SIG-M5 (cell line): ENCODE measurements around the gene ARRDC1.
"Not testable (repeated sequence)": the region's sequence is repeated elsewhere in the genome, so short reads cannot be mapped to it uniquely, and the experiment has no call there.

Experiments used
- DNase-seq: peaks from one replicate; lab custom pipeline; 2025; lab: John Stamatoyannopoulos, UW

Gene ARRDC1

GRCh38 chr9:137605121-137606004 lies at the start of gene ARRDC1:
Gene ARRDC1, plus strand, starts transcription at chr9:137605686. Its CDS starts 32 bp downstream, at chr9:137605718.
- DNase-seq = peak; percentile 33

GRCh38 chr9:137556069-137556838 lies 49.2 kb upstream of the ARRDC1 start:
- no peak for DNase-seq

DNA sequence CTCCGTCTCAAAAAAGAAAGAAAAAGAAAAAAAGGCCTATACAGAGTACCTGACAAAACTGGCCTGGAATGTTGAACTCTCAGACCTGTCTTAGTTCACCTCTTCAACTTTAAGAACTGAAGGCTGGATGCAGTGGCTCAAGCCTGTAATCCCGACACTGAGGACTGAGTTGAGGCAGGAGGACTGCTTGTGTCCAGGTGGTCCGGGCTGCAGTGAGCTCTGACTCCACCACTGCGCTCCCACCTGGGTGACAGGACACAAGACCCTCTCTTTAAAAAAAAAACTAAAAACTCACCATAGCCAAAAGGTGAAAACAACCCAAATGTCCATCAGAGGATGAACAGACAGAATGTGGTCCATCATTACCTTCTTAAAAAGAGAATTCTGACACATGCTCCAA lies 47.4 kb upstream of the ARRDC1 start:
- DNase-seq = no peak

- no peak for DNase-seq
Observed at GRCh38 chr9:137564134-137564533, 41.4 kb upstream of the ARRDC1 start.

DNA sequence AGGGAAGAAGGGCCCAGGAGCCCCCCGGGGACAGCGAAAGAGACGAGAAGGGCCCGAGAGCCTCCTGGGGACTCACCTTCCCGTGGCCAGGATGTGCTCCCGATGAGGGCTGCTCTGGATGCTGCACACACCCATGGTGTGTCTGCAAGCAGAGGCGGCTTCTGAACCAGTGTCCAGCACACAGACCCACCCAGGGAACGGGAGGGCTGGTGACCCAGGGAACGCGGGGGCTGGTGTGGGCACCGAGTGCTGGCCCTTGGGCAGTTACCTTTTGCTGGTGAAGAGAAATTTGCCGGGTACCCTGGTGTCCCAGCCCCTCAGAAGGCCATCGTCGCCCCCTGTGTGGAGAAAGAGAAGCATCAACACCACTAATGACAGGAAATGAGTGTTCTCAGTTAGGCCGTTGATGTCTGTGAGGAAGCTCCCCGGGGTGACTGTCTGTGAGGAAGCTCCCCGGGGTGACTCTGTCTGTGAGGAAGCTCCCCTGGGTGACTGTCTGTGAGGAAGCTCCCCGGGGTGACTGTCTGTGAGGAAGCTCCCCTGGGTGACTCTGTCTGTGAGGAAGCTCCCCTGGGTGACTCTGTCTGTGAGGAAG lies 40.6 kb upstream of the ARRDC1 start:
- DNase-seq = no peak

GRCh38 chr9:137568445-137568844 lies 37.0 kb upstream of the ARRDC1 start:
- not testable (repeated sequence) for DNase-seq

GRCh38 chr9:137569609-137570203 lies 35.8 kb upstream of the ARRDC1 start:
- no peak for DNase-seq

DNA sequence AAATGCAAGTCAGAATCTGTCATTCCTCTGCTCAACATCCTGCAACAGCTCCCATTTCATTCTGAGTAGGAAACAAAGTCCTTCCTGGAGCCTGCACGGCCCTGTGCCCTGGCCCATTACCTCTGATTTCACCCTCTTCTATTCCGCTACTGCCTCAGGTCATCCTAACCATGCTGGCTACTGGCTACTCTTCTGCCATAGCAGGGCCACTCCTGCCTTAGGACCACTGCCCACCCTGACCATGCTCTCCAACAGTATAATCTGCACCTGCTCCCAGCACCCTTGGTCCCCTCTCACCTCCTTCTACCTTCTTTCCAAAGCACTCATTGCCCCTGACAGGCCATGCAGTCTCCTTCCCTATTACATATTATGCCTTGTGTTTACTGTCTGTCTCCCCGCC lies 34.9 kb upstream of the ARRDC1 start:
- DNase-seq = no peak

- DNase-seq = no peak
Observed at GRCh38 chr9:137574192-137574591, 31.3 kb upstream of the ARRDC1 start.

DNA sequence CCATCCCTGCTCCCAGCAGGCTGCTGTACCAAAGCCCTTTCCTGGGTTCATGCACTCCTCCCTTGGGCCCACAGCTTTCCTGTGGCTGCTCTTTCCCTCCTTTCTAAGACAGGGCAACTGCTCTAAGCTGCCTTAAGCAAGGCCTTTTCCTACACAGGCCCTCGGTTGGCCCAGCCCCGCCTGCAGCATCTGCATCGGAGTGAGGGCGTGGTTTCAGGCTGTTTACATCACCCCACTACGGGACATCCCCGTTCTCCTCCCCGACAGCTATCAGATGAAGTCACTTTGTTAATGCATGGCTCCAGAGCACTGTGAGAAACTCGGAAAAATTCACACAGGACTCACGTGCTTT lies 30.1 kb upstream of the ARRDC1 start:
- DNase-seq = no peak

DNA sequence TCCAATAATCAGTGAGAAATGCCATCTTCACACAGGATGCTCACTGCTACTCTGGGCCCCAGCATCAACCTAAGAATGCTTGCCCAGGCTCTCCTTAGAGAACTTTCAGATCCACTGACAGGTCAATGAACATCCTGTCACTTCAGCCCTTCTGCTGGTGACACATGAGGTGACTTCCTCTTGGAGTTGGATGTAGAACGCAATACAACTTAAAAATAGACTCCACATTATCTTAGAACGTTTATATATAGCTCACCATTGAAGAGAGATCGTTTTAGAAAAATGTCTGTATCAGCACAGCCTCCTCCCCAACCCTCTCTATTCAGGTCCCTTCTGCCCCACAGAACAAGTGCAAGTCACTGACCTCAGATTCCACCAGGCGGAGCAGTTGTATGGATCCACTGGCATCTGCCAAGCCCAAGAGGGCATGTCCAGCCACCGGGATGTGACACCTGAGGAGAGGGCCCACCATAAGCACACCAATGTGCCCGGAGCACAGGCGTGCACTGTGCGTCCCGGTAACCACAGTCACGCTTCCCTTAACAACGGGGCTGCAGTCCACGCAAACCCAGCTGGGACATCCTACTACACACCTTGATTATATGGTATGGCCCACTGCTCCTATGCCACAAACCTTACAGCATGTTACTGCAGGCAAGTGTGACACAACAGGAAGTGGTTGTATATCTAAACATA lies 29.6 kb upstream of the ARRDC1 start:
- DNase-seq = no peak

- no peak for DNase-seq
Observed at GRCh38 chr9:137578518-137579258, 26.8 kb upstream of the ARRDC1 start, which contains the start of gene DPH7. Gene DPH7, minus strand, starts transcription at chr9:137578925. Its CDS starts 148 bp downstream, at chr9:137578777.

GRCh38 chr9:137579259-137579604 lies 26.3 kb upstream of the ARRDC1 start:
- DNase-seq = no peak

GRCh38 chr9:137580209-137580953 lies 25.1 kb upstream of the ARRDC1 start:
- DNase-seq = no peak

GRCh38 chr9:137580954-137581322 lies 24.5 kb upstream of the ARRDC1 start:
- no peak for DNase-seq

- no peak for DNase-seq
Observed at GRCh38 chr9:137581361-137582285, 23.9 kb upstream of the ARRDC1 start.

- no peak for DNase-seq
Observed at GRCh38 chr9:137582286-137582860, 23.1 kb upstream of the ARRDC1 start.

DNA sequence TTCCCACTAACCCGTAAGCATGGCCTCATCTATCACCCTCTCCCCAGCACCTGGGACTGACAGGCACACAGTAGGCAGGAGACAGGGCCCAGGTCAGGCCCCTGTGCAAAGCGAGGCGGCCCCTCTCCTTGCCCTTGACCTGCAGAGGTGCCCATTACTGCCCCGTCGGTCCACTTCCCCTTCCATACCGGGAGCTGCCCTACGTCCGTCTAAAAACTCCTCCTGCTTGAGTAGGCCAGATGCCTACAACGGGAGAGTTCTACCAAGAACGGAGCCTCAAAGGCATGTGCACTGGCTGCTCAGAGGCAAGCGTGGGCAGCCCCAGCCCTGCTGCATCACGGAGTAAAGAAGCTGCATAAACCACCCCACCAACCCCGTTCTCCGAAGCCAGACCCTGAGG lies 22.1 kb upstream of the ARRDC1 start:
- DNase-seq = no peak

GRCh38 chr9:137583957-137584356 lies 21.5 kb upstream of the ARRDC1 start:
- DNase-seq = no peak
